HUES6 (cell line): ENCODE results near the gene ROR2.
"Not testable (repeated sequence)": the region's sequence is repeated elsewhere in the genome, so short reads cannot be mapped to it uniquely, and the experiment has no call there.

Experiments
- H3K27ac ChIP-seq: 2 replicates; pipeline ENCODE4 v1.7.0; 2013; ENCODE audit warnings: low read depth, mild to moderate bottlenecking, low read length, inconsistent platforms
- H3K27me3 ChIP-seq: 2 replicates; pipeline ENCODE4 v1.6.1; 2013; ENCODE audit warnings: low read length; ENCODE audit not compliant: control insufficient read depth, insufficient read depth
- H3K36me3 ChIP-seq: 2 replicates; pipeline ENCODE4 v1.6.1; 2013; ENCODE audit warnings: low read length; ENCODE audit not compliant: control insufficient read depth, insufficient read depth
- H3K4me1 ChIP-seq: 2 replicates; pipeline ENCODE4 v1.6.1; 2013; ENCODE audit warnings: low read length; ENCODE audit not compliant: control insufficient read depth, insufficient read depth
- H3K4me3 ChIP-seq: 2 replicates; pipeline ENCODE4 v1.5.1; 2013; ENCODE audit warnings: low read depth, low read length
- H3K9ac ChIP-seq: one replicate; pipeline ENCODE4 v1.6.1; 2013; ENCODE audit warnings: mild to moderate bottlenecking, low read length
- H3K9me3 ChIP-seq: 2 replicates; pipeline ENCODE4 v1.6.1; 2013; ENCODE audit warnings: low read depth, low read length; ENCODE audit not compliant: control insufficient read depth, insufficient read depth

Gene ROR2

DNA sequence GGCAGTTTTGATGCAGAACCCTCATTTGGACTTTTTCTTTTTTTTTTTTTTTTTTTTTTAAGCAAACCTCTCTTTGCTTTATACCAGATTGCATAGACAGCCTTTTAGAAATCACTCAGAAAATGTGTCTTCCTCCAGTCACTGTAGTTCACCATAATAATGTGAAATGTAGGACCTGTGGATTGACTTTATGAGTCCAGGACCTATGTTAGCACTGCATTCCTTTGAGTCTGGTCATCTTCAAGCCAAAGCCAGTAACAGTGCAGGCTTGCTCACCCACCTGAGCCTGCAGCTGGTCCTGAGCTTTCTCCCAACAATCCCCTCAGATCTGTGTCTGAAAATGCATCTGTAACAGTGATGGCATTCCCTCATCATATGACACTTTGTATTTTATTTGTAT lies 415.7 kb downstream of the ROR2 start:
- H3K9ac ChIP-seq, result no peak overlapping the region
- peaks cover 19% of the 10 kb centered on the region for H3K4me1 ChIP-seq
- H3K9me3 ChIP-seq, result no peaks in the 10 kb centered on the region
- no peaks in the 10 kb centered on the region for H3K27me3 ChIP-seq
- no peaks in the 10 kb centered on the region for H3K36me3 ChIP-seq
- H3K4me3 ChIP-seq, result no peak overlapping the region
- no peak overlapping the region for H3K27ac ChIP-seq

DNA sequence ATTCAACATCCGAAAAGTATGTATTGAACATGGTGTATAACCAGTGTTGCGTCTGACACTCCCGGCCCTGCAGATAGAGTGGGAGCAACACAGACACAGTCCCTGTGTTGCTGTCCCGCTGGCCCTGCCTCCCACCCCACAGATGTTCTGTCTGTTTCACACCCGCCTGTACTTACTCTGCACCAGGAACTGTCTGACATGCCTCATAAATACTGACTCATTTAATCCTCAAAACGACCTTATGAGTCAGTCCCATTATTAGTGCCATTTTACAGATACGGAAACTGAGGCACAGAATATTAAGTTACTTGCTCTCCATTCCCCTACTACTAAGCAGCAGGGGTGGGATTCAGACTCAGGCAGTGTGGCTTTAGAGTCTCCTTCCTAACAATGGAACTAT lies 416.6 kb downstream of the ROR2 start:
- H3K4me3 ChIP-seq, result no peak overlapping the region
- H3K9me3 ChIP-seq, result no peaks in the 10 kb centered on the region
- H3K36me3 ChIP-seq, result no peaks in the 10 kb centered on the region
- peaks cover 19% of the 10 kb centered on the region for H3K4me1 ChIP-seq
- no peak overlapping the region for H3K9ac ChIP-seq
- no peaks in the 10 kb centered on the region for H3K27me3 ChIP-seq
- H3K27ac ChIP-seq, result no peak overlapping the region

- no peak overlapping the region for H3K9ac ChIP-seq
- H3K27me3 ChIP-seq, result no peaks in the 10 kb centered on the region
- no peaks in the 10 kb centered on the region for H3K36me3 ChIP-seq
- no peak overlapping the region for H3K4me3 ChIP-seq
- H3K9me3 ChIP-seq, result peaks cover 3% of the 10 kb centered on the region; the same call in 1 of the 2 replicates
- H3K4me1 ChIP-seq, result peaks cover 19% of the 10 kb centered on the region
- no peak overlapping the region for H3K27ac ChIP-seq
Observed at GRCh38 chr9:91532325-91532724, 417.7 kb downstream of the ROR2 start.

- Histone ChIP-seq H3K27me3 (no peaks in the 10 kb centered on the region), H3K4me3 (no peak overlapping the region), H3K9ac (no peak overlapping the region), H3K4me1 (peaks cover 11% of the 10 kb centered on the region), H3K36me3 (no peaks in the 10 kb centered on the region), H3K27ac (no peak overlapping the region), H3K9me3 (peaks cover 3% of the 10 kb centered on the region; the same call in 1 of the 2 replicates)
Observed at GRCh38 chr9:91530829-91531228, 419.2 kb downstream of the ROR2 start.

DNA sequence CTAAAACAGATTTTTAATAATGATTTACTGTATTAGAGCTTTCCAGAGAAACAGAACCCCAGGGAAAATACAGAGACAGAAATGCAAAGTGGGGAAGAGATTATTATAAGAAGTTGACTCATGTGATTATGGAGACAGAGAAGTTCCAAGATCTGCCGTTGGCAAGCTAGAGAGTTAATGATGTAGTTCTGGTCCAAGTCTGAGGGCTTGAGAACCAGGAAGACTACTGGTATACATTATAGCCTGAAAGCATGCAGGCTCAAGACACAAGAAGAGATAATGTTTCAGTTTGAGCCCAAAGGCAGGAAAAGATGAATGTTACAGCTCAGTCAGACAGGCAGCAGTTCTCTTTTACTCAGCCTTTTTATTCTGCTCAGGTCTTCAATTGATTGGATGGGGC lies 427.5 kb downstream of the ROR2 start:
- H3K36me3 ChIP-seq, result no peaks in the 10 kb centered on the region
- H3K4me1 ChIP-seq, result no peaks in the 10 kb centered on the region
- H3K27me3 ChIP-seq, result no peaks in the 10 kb centered on the region
- H3K4me3 ChIP-seq, result no peak overlapping the region
- no peak overlapping the region for H3K27ac ChIP-seq
- peaks cover 2% of the 10 kb centered on the region; the same call in 1 of the 2 replicates for H3K9me3 ChIP-seq
- no peak overlapping the region for H3K9ac ChIP-seq

DNA sequence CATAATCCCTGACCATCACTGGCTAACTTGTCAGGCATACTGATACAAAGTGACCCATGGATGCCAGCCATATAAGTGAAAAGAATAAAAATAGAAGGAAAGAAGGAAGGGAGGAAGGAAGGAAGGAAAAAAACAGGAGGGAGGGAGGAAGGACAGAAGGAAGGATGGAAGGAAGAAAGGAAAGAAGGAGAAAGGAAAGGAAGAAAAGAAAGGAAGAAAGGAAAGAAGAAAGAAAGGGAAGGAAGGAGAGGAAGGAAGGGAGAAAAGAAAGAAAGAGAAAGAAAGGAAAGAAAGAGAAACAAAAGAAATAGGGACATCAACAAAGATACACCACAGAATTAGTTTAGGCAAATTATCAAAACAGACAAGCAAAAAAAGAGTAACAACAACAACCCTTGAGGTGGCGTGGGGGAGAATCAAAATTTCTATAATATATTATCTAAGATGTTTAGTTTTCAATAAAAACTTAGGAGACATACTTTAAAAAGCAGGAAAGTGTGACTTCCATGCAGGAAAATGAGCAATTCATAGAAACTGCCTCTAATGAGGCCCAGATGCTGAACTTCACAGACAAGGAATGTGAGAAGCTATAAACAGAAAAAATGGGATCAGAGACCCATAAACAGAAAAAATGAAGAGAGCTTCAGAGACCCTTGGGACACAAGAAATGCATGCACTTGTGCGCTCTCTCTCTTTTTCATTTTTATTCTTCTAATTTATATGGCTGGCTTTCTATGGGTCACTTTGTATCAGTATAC lies 430.3 kb downstream of the ROR2 start:
- Histone ChIP-seq H3K4me3 (no peak overlapping the region), H3K9me3 (0 out of 2 replicates have a peak, but pooled peaks cover 7% of the 10 kb centered on the region), H3K27me3 (no peaks in the 10 kb centered on the region), H3K4me1 (peaks cover 6% of the 10 kb centered on the region; the same call in 1 of the 2 replicates), H3K9ac (no peak overlapping the region), H3K36me3 (no peaks in the 10 kb centered on the region; the same call in 1 of the 2 replicates), H3K27ac (no peak overlapping the region)

GRCh38 chr9:91518462-91518861 lies 431.6 kb downstream of the ROR2 start:
- Histone ChIP-seq H3K36me3 (no peaks in the 10 kb centered on the region; the same call in 1 of the 2 replicates), H3K4me3 (no peak overlapping the region), H3K9me3 (0 out of 2 replicates have a peak, but pooled peaks cover 7% of the 10 kb centered on the region), H3K27ac (no peak overlapping the region), H3K4me1 (peaks cover 6% of the 10 kb centered on the region; the same call in 1 of the 2 replicates), H3K9ac (no peak overlapping the region), H3K27me3 (no peaks in the 10 kb centered on the region)

DNA sequence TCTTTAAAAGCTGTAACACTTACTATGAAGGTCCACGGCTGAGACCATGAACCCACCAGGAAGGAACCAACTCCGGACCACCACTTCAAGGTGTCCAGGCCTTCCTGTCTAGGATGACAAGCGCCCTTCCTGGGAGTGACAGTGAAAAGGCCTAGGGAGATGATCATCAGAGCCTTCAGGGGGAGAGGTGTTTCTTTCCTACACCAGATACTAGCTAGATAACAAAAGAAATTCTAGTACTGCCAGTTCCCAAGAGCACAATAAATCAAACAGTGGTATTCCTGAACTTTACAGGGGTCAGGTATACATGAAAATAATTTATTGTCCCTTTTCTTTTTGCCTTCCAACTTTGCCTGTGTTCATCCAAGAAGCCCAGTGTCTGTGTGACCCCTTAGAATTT lies 432.2 kb downstream of the ROR2 start:
- no peak overlapping the region for H3K9ac ChIP-seq
- peaks cover 6% of the 10 kb centered on the region; the same call in 1 of the 2 replicates for H3K4me1 ChIP-seq

GRCh38 chr9:91517332-91517731 lies 432.7 kb downstream of the ROR2 start:
- not testable (repeated sequence) for H3K4me3 ChIP-seq, H3K36me3 ChIP-seq, H3K9ac ChIP-seq, H3K27ac ChIP-seq, H3K27me3 ChIP-seq, H3K4me1 ChIP-seq
- peaks cover 11% of the 10 kb centered on the region; the same call in 1 of the 2 replicates for H3K9me3 ChIP-seq

More for the DNA sequence above, 432.2 kb downstream of the ROR2 start:
- Histone ChIP-seq H3K4me3 (no peak overlapping the region), H3K27me3 (no peaks in the 10 kb centered on the region), H3K9me3 (0 out of 2 replicates have a peak, but pooled peaks cover 7% of the 10 kb centered on the region), H3K27ac (no peak overlapping the region), H3K36me3 (no peaks in the 10 kb centered on the region; the same call in 1 of the 2 replicates)

DNA sequence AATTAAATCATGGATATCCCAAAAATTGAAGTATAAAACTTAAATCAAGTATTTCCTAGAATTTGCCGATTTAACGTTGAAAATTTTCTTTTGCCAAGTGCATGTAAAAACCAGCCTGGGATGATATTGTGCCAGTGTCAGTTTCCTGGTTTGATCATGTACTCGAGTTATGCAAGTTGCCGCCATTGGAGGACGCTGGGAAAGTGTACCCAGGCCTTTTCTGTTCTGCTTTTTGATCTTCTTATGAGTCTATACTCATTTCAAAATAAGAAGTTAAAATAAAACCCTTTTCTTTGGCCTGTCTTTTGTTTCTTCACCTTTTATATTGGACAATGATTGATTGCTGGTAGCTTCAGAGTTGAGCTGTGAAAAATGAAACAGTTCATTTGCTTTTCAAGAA lies 433.3 kb downstream of the ROR2 start:
- H3K36me3 ChIP-seq, result no peaks in the 10 kb centered on the region; the same call in 1 of the 2 replicates
- peaks cover 6% of the 10 kb centered on the region; the same call in 1 of the 2 replicates for H3K4me1 ChIP-seq
- no peak overlapping the region for H3K27ac ChIP-seq
- H3K9ac ChIP-seq, result no peak overlapping the region
- peaks cover 12% of the 10 kb centered on the region; the same call in 1 of the 2 replicates for H3K9me3 ChIP-seq
- no peaks in the 10 kb centered on the region for H3K27me3 ChIP-seq
- H3K4me3 ChIP-seq, result no peak overlapping the region

DNA sequence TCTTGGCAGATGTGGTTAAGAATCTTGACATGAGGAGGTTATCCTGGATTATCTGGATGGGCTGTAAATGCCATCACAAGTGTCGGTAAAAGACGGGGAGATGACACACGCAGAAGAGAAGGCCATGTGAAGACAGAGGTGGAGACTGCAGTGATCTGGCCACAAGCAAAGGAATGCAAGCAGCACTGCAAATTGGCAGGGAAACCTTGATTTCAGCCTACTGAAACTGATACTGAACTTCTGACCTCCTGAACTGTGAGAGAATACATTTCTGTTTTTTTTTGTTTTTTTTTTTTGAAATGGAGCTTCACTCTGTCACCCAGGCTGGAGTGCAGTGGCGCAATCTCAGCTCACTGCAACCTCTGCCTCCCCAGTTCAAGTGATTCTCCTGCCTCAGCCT lies 433.9 kb downstream of the ROR2 start:
- Histone ChIP-seq H3K4me3 (no peak overlapping the region), H3K36me3 (no peaks in the 10 kb centered on the region; the same call in 1 of the 2 replicates), H3K9me3 (peaks cover 12% of the 10 kb centered on the region; the same call in 1 of the 2 replicates), H3K4me1 (peaks cover 6% of the 10 kb centered on the region; the same call in 1 of the 2 replicates), H3K9ac (no peak overlapping the region), H3K27ac (no peak overlapping the region), H3K27me3 (no peaks in the 10 kb centered on the region)
